Measurements from ENCODE around the gene PDE6A.

- TF ChIP-seq CTCF (IDR thresholded peaks at IDR 0.05) (no peak), EP300 (IDR thresholded peaks at IDR 0.05) (no peak), POLR2A (IDR thresholded peaks at IDR 0.05) (no peak)
These were observed 114.0 kb downstream of the PDE6A start for GRCh38 chr5:149830579-149830978.

Data from ovary (tissue), 3 donors.